GM19351 (cell line): Measurements from ENCODE around the gene FSTL5.
A peak's percentile ranks its signal among the peaks of the same experiment; 100 is the strongest.

Experiments used
- ATAC-seq: cut with Tn5 transposase; IDR thresholded peaks from one replicate; pipeline ENCODE4 v1.9.1; 2021; ENCODE audit warnings: mild to moderate bottlenecking, moderate library complexity; ENCODE audit not compliant: unreplicated experiment

FSTL5 gene

GRCh38 chr4:161728929-161729328 is 434.9 kb downstream of the FSTL5 start:
- ATAC-seq = no peak

GRCh38 chr4:161721947-161722346 is 441.9 kb downstream of the FSTL5 start:
- no peak for ATAC-seq

GRCh38 chr4:161717084-161717483 is 446.7 kb downstream of the FSTL5 start:
- no peak for ATAC-seq

GRCh38 chr4:161714931-161715330 is 448.9 kb downstream of the FSTL5 start:
- ATAC-seq = no peak

- no peak for ATAC-seq
Observed at GRCh38 chr4:161714022-161714751, 449.6 kb downstream of the FSTL5 start.

GRCh38 chr4:161704653-161705052 is 459.1 kb downstream of the FSTL5 start:
- ATAC-seq = no peak

- ATAC-seq = no peak
Observed at GRCh38 chr4:161704040-161704439, 459.8 kb downstream of the FSTL5 start.

- no peak for ATAC-seq
Observed at GRCh38 chr4:161702287-161702686, 461.5 kb downstream of the FSTL5 start.

- no peak for ATAC-seq
Observed at GRCh38 chr4:161696944-161697343, 466.9 kb downstream of the FSTL5 start.

GRCh38 chr4:161680146-161680545 is 483.7 kb downstream of the FSTL5 start:
- ATAC-seq = no peak

- no peak for ATAC-seq
Observed at GRCh38 chr4:161664740-161665139, 499.1 kb downstream of the FSTL5 start.

GRCh38 chr4:161663844-161664243 is 500.0 kb downstream of the FSTL5 start:
- no peak for ATAC-seq

GRCh38 chr4:161658676-161659075 is 505.1 kb downstream of the FSTL5 start:
- no peak for ATAC-seq

GRCh38 chr4:161657616-161658015 is 506.2 kb downstream of the FSTL5 start:
- no peak for ATAC-seq

- ATAC-seq = no peak
Observed at GRCh38 chr4:161656594-161656993, 507.2 kb downstream of the FSTL5 start.

- ATAC-seq = no peak
Observed at GRCh38 chr4:161655148-161655547, 508.7 kb downstream of the FSTL5 start.

- no peak for ATAC-seq
Observed at GRCh38 chr4:161653697-161654096, 510.1 kb downstream of the FSTL5 start.

- no peak for ATAC-seq
Observed at GRCh38 chr4:161651586-161651985, 512.2 kb downstream of the FSTL5 start.

GRCh38 chr4:161650812-161651211 is 513.0 kb downstream of the FSTL5 start:
- peak; percentile 36 for ATAC-seq

GRCh38 chr4:161647757-161648156 is 516.0 kb downstream of the FSTL5 start:
- no peak for ATAC-seq

- no peak for ATAC-seq
Observed at GRCh38 chr4:161642708-161643107, 521.1 kb downstream of the FSTL5 start.

- ATAC-seq = no peak
Observed at GRCh38 chr4:161629694-161630441, 533.9 kb downstream of the FSTL5 start.
